ENCODE data around the gene ITGAD.
"Not testable (repeated sequence)": the region's sequence is repeated elsewhere in the genome, so short reads cannot be mapped to it uniquely, and the experiment has no call there.

The ITGAD gene

GRCh38 chr16:31403590-31404352 lies 10.6 kb downstream of the ITGAD start:
- no peak for DNase-seq (ENCODE audit: low spot score)

GRCh38 chr16:31404353-31405064 lies 11.4 kb downstream of the ITGAD start:
- no peak for DNase-seq (ENCODE audit: low spot score)

GRCh38 chr16:31407406-31407805 lies 14.3 kb downstream of the ITGAD start:
- DNase-seq (ENCODE audit: low spot score) = no peak

DNA sequence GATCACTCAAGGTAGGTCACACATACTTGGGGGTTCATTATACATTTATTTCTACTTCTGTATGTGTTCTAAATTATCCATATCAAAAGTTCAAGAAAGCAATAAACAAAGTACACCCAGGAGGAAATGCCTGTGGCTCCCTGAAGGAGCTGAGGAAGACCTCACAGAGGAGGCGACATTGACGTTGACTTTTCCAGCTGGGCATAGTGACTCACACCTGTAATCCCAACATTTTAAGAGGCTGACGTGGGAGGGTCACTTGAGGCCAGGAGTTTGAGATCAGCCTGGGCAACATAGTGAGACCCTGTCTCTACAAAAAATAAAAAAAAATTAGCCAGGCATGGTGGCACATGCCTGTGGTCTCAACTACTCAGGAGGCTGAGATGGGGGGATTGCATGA lies 16.3 kb downstream of the ITGAD start:
- DNase-seq (ENCODE audit: low spot score) = no peak

- DNase-seq (ENCODE audit: low spot score) = no peak
These were observed 16.9 kb downstream of the ITGAD start for GRCh38 chr16:31410082-31410481.

GRCh38 chr16:31411024-31411844 lies 18.1 kb downstream of the ITGAD start:
- DNase-seq (ENCODE audit: low spot score) = no peak

- no peak for DNase-seq (ENCODE audit: low spot score)
These were observed 19.6 kb downstream of the ITGAD start for GRCh38 chr16:31412750-31413149.

GRCh38 chr16:31413381-31413780 lies 20.2 kb downstream of the ITGAD start:
- DNase-seq (ENCODE audit: low spot score) = no peak

DNA sequence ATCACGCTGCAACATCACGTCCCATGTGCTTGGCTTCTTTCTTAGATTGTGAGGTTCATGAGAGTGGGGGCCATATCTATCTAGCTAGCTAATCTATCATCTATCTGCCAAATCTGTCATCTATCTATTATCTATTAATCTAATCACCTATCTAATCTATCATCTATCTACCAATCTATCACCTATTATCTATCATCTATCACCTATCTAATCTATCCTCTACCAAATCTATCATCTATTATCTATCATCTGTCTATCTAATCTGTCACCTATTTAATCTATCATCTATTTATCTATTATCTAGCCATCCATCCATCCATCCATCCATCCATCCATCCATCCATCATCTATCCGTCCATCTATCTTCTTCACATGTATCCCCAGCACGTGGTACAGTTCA lies 20.8 kb downstream of the ITGAD start:
- no peak for DNase-seq (ENCODE audit: low spot score)

- DNase-seq (ENCODE audit: low spot score) = no peak
These were observed 21.6 kb downstream of the ITGAD start for GRCh38 chr16:31414706-31415105.

DNA sequence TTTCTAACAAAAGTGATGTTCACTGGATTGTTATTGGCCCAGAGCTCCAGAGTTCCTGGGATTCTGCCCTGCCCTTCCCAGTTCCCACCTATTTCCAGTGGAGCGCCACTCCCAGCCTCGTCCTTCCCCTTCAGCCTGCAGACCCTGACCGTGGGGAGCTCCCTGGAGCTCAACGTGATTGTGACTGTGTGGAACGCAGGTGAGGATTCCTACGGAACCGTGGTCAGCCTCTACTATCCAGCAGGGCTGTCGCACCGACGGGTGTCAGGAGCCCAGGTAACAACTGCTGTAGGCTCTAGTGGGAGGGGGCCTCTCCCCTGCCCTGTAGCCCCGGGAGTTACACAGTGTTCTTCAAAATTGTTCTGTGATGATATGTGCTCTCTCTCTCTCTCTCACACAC lies 23.2 kb downstream of the ITGAD start:
- DNase-seq (ENCODE audit: low spot score) = no peak

GRCh38 chr16:31417036-31417435 lies 23.9 kb downstream of the ITGAD start:
- not testable (repeated sequence) for DNase-seq (ENCODE audit: low spot score)

GRCh38 chr16:31417916-31418315 lies 24.8 kb downstream of the ITGAD start:
- DNase-seq (ENCODE audit: low spot score) = no peak

- no peak for DNase-seq (ENCODE audit: low spot score)
These were observed 26.9 kb downstream of the ITGAD start for GRCh38 chr16:31420037-31420436.

GRCh38 chr16:31421587-31421986 lies 28.5 kb downstream of the ITGAD start:
- DNase-seq (ENCODE audit: low spot score) = no peak

DNA sequence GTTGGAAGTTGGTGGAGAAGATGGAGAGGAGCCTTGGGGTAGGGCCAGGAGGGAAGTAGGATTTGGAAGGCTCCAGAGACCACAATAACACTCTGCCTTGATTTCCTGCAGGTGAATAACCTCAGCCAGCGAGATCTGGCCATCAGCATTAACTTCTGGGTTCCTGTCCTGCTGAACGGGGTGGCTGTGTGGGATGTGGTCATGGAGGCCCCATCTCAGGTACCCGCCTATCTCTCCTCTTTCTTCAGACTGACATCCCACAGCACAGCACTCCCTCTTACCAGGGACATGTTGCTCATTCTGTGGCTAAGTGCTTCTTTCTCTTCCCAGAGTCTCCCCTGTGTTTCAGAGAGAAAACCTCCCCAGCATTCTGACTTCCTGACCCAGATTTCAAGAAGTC lies 30.1 kb downstream of the ITGAD start:
- no peak for DNase-seq (ENCODE audit: low spot score)

- DNase-seq (ENCODE audit: low spot score) = no peak
These were observed 30.7 kb downstream of the ITGAD start for GRCh38 chr16:31423801-31424200.

GRCh38 chr16:31427441-31428278 lies 34.5 kb downstream of the ITGAD start:
- DNase-seq (ENCODE audit: low spot score) = peak; percentile 58

DNA sequence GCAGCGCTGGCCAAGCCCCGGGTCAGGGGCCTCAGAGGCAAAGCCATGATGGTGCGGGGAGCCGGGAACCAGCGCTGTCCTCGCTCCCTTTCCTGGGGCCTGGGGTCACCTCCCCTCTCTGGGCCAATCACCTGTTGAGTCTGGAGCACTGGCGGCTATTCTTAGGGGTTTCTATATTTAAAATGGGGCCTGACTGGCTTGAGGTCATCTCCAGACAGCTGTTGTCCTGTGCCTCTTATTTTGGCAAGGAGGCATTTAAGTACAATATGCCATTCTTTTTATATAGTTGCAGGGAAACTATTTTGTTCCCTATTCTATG lies 35.1 kb downstream of the ITGAD start, which contains the start of gene COX6A2:
COX6A2 (minus strand) TSS at position 82 of the 319 bp plus-strand sequence; CDS start at position 47, 35 bp downstream.
- no peak for DNase-seq (ENCODE audit: low spot score)

- no peak for DNase-seq (ENCODE audit: low spot score)
These were observed 35.6 kb downstream of the ITGAD start for GRCh38 chr16:31428638-31429247.

DNA sequence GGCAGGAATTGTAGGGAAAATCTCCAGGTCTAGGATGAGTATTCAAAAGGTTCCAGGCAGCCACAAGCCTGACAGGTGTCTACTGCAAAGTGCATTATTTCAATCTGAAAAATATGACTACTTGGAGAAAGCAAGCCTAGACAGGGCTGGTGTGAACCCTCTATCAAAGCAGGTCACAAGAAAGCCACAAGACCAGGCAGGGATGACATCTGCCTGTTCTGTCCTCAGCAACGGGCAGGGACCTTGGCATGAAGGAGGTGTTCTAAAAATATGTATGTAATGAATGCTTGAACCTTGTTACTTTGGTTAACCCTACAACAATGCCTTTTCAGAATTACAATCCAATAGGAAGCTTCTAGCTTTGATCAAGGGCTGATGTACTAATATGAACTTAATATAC lies 36.2 kb downstream of the ITGAD start:
- DNase-seq (ENCODE audit: low spot score) = no peak
